Neural cell (in vitro differentiated cells): ENCODE measurements around the gene EPS8.

Experiments used
- EP300 ChIP-seq: fragments of 450-650 bp; conservative IDR thresholded peaks from 2 replicates; pipeline ENCODE4 v1.6.1; 2014; ENCODE audit warnings: antibody characterized with exemption, mild to moderate bottlenecking, moderate library complexity; ENCODE audit not compliant: poor library complexity, severe bottlenecking
- EZH2 ChIP-seq: fragments of 200-600, 300-800 bp; shearing (Covaris generic), sonication (generic); IDR thresholded peaks from 2 replicates; pipeline ENCODE4 v1.6.1; 2014; ENCODE audit warnings: antibody characterized with exemption, low read length, borderline replicate concordance, mild to moderate bottlenecking; ENCODE audit not compliant: insufficient read depth, poor library complexity, severe bottlenecking
- MXI1 ChIP-seq: fragments of 450-650 bp; conservative IDR thresholded peaks from 2 replicates; pipeline ENCODE4 v1.6.1; 2014; ENCODE audit warnings: antibody characterized with exemption, mild to moderate bottlenecking; ENCODE audit not compliant: poor library complexity, severe bottlenecking
- POLR2AphosphoS5 ChIP-seq: IDR thresholded peaks from 2 replicates; pipeline ENCODE4 v1.6.1; 2012
- RAD21 ChIP-seq: fragments of 450-650 bp; conservative IDR thresholded peaks from 2 replicates; pipeline ENCODE4 v1.6.1; 2014; ENCODE audit warnings: antibody characterized with exemption, mild to moderate bottlenecking, moderate library complexity
- TAF1 ChIP-seq: IDR thresholded peaks from 2 replicates; pipeline ENCODE4 v1.6.1; 2012; ENCODE audit warnings: low read depth
- TF ChIP-seq, protein P1 (sequence below): fragments of 450-650 bp; IDR thresholded peaks from 2 replicates; pipeline ENCODE4 v1.5.1; 2014; ENCODE audit warnings: antibody characterized with exemption, mild to moderate bottlenecking, moderate library complexity; ENCODE audit not compliant: poor library complexity, severe bottlenecking

DNA sequence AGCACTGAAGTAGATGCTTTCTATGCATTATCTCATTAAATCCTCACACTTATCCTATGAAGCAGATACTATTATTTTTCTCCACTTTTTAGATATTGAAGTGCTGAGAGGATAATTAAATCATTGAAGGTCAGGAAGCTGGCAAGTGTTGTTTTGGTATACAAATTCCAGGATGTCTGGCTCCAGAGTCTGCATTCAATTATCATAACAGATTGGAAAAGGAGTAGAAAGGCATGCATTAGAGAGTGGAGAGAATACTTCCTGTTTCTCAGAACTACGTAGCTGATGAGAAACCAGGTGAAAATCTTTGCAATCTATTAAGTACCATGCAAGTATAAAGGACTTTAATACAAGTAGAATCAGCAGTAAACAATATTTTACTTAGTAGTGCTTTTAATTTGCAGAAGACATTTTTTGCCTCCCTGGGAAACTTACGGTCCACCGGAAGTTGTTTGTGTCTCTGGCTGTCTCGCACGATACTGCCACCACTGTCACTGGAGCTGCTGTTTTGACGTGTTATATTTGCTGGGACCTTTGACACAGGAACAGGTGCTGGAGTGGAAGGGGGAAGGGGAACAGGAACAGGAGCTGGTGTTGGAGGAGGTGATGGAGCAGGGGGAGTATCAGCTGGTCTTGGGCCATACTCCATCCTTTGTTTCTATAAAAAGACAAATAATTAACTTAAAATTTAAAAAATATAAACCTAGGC, 158.0 kb downstream of the EPS8 start:
- TF ChIP-seq, protein P1, sequence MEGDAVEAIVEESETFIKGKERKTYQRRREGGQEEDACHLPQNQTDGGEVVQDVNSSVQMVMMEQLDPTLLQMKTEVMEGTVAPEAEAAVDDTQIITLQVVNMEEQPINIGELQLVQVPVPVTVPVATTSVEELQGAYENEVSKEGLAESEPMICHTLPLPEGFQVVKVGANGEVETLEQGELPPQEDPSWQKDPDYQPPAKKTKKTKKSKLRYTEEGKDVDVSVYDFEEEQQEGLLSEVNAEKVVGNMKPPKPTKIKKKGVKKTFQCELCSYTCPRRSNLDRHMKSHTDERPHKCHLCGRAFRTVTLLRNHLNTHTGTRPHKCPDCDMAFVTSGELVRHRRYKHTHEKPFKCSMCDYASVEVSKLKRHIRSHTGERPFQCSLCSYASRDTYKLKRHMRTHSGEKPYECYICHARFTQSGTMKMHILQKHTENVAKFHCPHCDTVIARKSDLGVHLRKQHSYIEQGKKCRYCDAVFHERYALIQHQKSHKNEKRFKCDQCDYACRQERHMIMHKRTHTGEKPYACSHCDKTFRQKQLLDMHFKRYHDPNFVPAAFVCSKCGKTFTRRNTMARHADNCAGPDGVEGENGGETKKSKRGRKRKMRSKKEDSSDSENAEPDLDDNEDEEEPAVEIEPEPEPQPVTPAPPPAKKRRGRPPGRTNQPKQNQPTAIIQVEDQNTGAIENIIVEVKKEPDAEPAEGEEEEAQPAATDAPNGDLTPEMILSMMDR = no peak
- no peak for TF ChIP-seq POLR2AphosphoS5
- no peak for TF ChIP-seq EZH2
- TF ChIP-seq TAF1 = no peak
- TF ChIP-seq EP300 = no peak
- no peak for TF ChIP-seq MXI1
- no peak for TF ChIP-seq RAD21
